WTC11 (cell line): ENCODE measurements around the gene ZNG1B. TPM values are rescaled to one million over a fixed set of nuclear protein-coding genes. Genes with fewer than 3 reads are reported as not detected.
"Not testable (repeated sequence)": the region's sequence is repeated elsewhere in the genome, so short reads cannot be mapped to it uniquely, and the experiment has no call there.

Source experiments
- ATAC-seq: fragments of 200-7000 bp; cut with Tn5 transposase; 2 replicates; pipeline ENCODE4 v1.10.0; 2021; ENCODE audit warnings: mild to moderate bottlenecking, moderate library complexity
- CTCF ChIA-PET: fragments of 300-600 bp; sonication (Branson Sonifier 250); formaldehyde crosslinking; loops from one replicate; lab custom pipeline; 2021; ENCODE audit warnings: antibody characterized with exemption; lab: Charles Lee
- POLR2A ChIA-PET: fragments of 350-600 bp; sonication (Branson Sonifier 250); formaldehyde crosslinking; loops from one replicate; lab custom pipeline; 2021; ENCODE audit warnings: antibody characterized with exemption; lab: Charles Lee
- DNase-seq: peaks from one replicate; pipeline ENCODE4 v3.0.0; 2021; ENCODE audit warnings: low spot score
- H3K27ac Mint-ChIP-seq: 2 replicates; pipeline ENCODE4 v1.8.0; 2021; ENCODE audit warnings: mixed read lengths
- H3K27me3 Mint-ChIP-seq: 2 replicates; pipeline ENCODE4 v1.8.0; 2021; ENCODE audit warnings: low read depth, mild to moderate bottlenecking, moderate library complexity, mixed read lengths
- H3K36me3 Mint-ChIP-seq: 2 replicates; pipeline ENCODE4 v1.8.0; 2021; ENCODE audit warnings: mixed read lengths
- H3K4me1 Mint-ChIP-seq: 2 replicates; pipeline ENCODE4 v1.8.0; 2022; ENCODE audit warnings: mixed read lengths
- H3K4me3 Mint-ChIP-seq: 2 replicates; pipeline ENCODE4 v1.8.0; 2021; ENCODE audit warnings: mild to moderate bottlenecking, moderate library complexity, mixed read lengths
- H3K9me3 Mint-ChIP-seq: 2 replicates; pipeline ENCODE4 v1.8.0; 2021; ENCODE audit warnings: mixed read lengths
- total RNA-seq: library from RNA; stranded (reverse); gene quantifications from 3 replicates; pipeline ENCODE4 v1.2.3, GENCODE V29; 2021

ZNG1B gene
- total RNA-seq, 1 experiment from 2014 or later: 38.3 TPM

DNA sequence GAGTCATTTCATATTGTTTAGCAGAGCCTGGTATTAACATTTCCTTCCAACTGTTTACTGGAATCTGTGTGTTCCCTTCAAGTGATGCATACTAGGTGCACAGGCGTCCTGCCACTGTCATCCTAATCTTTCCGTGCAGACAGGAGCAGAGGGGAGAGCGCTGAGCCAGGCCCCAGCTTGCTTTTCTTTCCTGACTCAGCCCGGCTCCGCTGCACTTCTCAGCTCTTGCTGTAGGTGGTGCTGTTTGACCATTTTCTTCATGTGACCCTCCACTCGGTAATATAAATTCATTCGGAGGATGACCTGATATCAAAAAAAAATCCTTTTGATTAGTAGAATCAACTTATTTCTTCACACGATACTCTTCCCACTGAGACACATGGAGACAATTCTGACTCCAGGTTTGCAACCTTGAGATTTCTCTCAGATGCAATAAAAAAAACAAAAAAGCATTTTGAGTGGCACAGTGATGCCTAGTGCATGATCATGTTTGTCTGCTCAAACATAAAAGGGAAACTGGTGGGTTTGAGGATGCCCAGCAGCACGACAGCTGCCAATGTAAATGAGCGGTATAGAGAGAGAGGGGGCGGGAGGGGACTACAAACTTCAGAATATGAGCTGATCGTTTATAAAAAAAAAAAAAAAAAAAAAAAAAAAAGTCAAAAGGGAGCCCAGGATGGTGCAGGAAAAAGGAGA is 90.0 kb downstream of the ZNG1B start:
- CTCF ChIA-PET: interaction anchor here (0.7 kb wide), 1 partner anchor 173 kb away, joined by 3 read pairs; no protein-coding TSS in a partner anchor
- DNase-seq, H3K27ac Mint-ChIP-seq, H3K36me3 Mint-ChIP-seq, H3K4me1 Mint-ChIP-seq, H3K9me3 Mint-ChIP-seq, POLR2A ChIA-PET, H3K4me3 Mint-ChIP-seq: not testable (repeated sequence)
- H3K27me3 Mint-ChIP-seq: peaks cover 23% of the 10 kb centered on the region
- peak; percentile 88 for ATAC-seq

- ATAC-seq, CTCF ChIA-PET, H3K27ac Mint-ChIP-seq: not testable (repeated sequence)
Measured at GRCh38 chr2:113528126-113528525, 90.6 kb downstream of the ZNG1B start.

GRCh38 chr2:113528904-113529303 is 91.4 kb downstream of the ZNG1B start:
- H3K4me1 Mint-ChIP-seq: not testable (repeated sequence)

More at GRCh38 chr2:113528126-113528525, 90.6 kb downstream of the ZNG1B start:
- peaks cover 25% of the 10 kb centered on the region for H3K27me3 Mint-ChIP-seq
- H3K4me1 Mint-ChIP-seq, DNase-seq, POLR2A ChIA-PET, H3K36me3 Mint-ChIP-seq, H3K4me3 Mint-ChIP-seq, H3K9me3 Mint-ChIP-seq: not testable (repeated sequence)

DNA sequence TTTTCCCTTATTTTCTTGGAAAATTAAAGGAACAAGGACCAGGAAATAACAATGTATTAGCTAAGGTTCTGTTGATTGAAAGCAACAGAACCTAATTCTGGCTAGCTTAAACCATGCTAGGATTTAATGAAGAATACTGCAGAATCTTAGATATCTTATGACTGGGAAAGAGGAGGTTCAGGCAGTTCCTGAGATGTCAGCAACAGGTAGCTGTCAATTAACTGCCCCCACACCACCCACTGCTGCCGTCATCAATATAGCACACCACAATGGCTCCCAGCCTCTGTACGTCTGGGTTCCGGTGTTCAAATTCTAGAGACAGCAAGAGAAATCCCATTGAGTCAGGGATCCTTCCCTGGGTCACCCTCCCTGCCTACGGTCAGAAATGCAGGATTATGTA is 95.5 kb downstream of the ZNG1B start:
- POLR2A ChIA-PET, H3K4me1 Mint-ChIP-seq, DNase-seq, H3K36me3 Mint-ChIP-seq, H3K9me3 Mint-ChIP-seq, H3K4me3 Mint-ChIP-seq, ATAC-seq, CTCF ChIA-PET, H3K27ac Mint-ChIP-seq: not testable (repeated sequence)
- H3K27me3 Mint-ChIP-seq: peaks cover 30% of the 10 kb centered on the region

More at GRCh38 chr2:113528904-113529303, 91.4 kb downstream of the ZNG1B start:
- H3K27ac Mint-ChIP-seq, ATAC-seq, H3K9me3 Mint-ChIP-seq, H3K4me3 Mint-ChIP-seq, CTCF ChIA-PET, POLR2A ChIA-PET, H3K36me3 Mint-ChIP-seq, DNase-seq: not testable (repeated sequence)
- peaks cover 31% of the 10 kb centered on the region for H3K27me3 Mint-ChIP-seq

GRCh38 chr2:113536573-113536972 is 99.1 kb downstream of the ZNG1B start:
- CTCF ChIA-PET, H3K4me1 Mint-ChIP-seq, DNase-seq, POLR2A ChIA-PET, H3K9me3 Mint-ChIP-seq, ATAC-seq, H3K4me3 Mint-ChIP-seq, H3K36me3 Mint-ChIP-seq, H3K27ac Mint-ChIP-seq: not testable (repeated sequence)
- peaks cover 40% of the 10 kb centered on the region for H3K27me3 Mint-ChIP-seq

GRCh38 chr2:113540834-113541203 is 103.3 kb downstream of the ZNG1B start:
- Mint-ChIP-seq H3K27me3 (peaks cover 56% of the 10 kb centered on the region), H3K4me3 (peak overlapping the region; percentile 58)
- H3K27ac Mint-ChIP-seq, H3K36me3 Mint-ChIP-seq, ATAC-seq, DNase-seq, H3K9me3 Mint-ChIP-seq, POLR2A ChIA-PET, H3K4me1 Mint-ChIP-seq, CTCF ChIA-PET: not testable (repeated sequence)

DNA sequence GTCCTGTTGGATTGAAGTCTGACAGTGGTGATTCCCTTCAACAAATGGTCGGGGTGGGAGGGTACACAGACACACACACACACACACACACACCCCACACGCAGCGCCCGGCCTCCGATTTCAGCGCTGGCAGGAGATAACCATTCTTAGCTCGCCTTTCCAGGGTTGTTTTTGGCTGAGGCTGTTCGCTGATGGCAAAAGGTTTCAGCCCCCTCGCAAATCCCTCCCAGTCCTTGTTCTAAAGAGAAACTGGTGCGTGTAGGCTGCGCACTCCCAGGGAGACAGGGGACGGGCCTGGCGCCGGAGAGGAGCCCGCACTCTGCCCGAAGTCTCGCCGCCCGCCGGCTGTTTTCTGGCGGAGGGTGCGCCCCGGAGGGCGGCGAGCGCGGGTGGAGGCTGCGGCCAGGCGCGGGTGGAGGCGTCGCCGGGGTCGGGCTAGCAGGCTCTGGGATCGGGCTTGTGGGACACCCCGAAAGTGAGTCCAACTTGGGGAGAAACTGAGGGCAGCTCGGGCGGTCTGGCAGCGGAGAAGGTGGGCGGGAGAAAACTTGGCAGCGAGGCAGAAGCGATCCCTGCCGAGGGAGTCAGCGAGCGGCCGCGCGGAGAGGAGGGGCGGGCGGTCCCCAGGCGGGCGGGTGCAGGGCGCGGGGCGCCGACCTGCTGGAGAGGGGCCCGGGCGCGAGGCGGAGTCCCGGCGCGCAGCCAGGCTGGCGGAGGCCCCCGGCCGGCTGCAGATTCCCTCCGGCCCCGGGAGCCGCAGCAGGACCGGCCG is 103.9 kb downstream of the ZNG1B start:
- H3K36me3 Mint-ChIP-seq, POLR2A ChIA-PET, H3K4me1 Mint-ChIP-seq, CTCF ChIA-PET, H3K27ac Mint-ChIP-seq, H3K9me3 Mint-ChIP-seq: not testable (repeated sequence)
- H3K4me3 Mint-ChIP-seq: peak overlapping the region; percentile 58
- DNase-seq (peak; percentile 36), ATAC-seq (peak; percentile 70)
- peaks cover 58% of the 10 kb centered on the region for H3K27me3 Mint-ChIP-seq

GRCh38 chr2:113541976-113542485 is 104.5 kb downstream of the ZNG1B start:
- ATAC-seq (peak; percentile 71), DNase-seq (peak; percentile 15)
- Mint-ChIP-seq H3K27me3 (peaks cover 59% of the 10 kb centered on the region), H3K4me3 (peak overlapping the region; percentile 56)
- H3K4me1 Mint-ChIP-seq, H3K27ac Mint-ChIP-seq, POLR2A ChIA-PET, H3K9me3 Mint-ChIP-seq, H3K36me3 Mint-ChIP-seq, CTCF ChIA-PET: not testable (repeated sequence)

GRCh38 chr2:113542529-113542928 is 105.0 kb downstream of the ZNG1B start:
- H3K27ac Mint-ChIP-seq, H3K36me3 Mint-ChIP-seq, H3K4me1 Mint-ChIP-seq, POLR2A ChIA-PET, DNase-seq, H3K9me3 Mint-ChIP-seq, CTCF ChIA-PET: not testable (repeated sequence)
- peaks cover 62% of the 10 kb centered on the region for H3K27me3 Mint-ChIP-seq
- ATAC-seq: peak; percentile 27
- peak overlapping the region; percentile 56 for H3K4me3 Mint-ChIP-seq

Other genes starting within 250 kb of the ZNG1B start
- gene PAX8, start 158.8 kb upstream of the ZNG1B start, total RNA-seq: 0.27 to 0.66 TPM (median 0.35 TPM) in 3 replicates
- 0.09 TPM in 1 of 3 replicates, not detected in the others for gene FOXD4L1, start 61.0 kb downstream of the ZNG1B start, total RNA-seq
- 9.3 to 11.0 TPM (median 10.5 TPM) in 3 replicates for gene RABL2A, start 189.6 kb downstream of the ZNG1B start, total RNA-seq